H1 (cell line): Measurements from ENCODE around the gene KRT78. TPM values are rescaled to one million over a fixed set of nuclear protein-coding genes. Genes with fewer than 3 reads are reported as not detected.
A peak's percentile ranks its signal among the peaks of the same experiment; 100 is the strongest.

Experiments used
- CTCF ChIA-PET: fragments of 300-600 bp; sonication (Branson Sonifier 250); formaldehyde crosslinking; loops from one replicate; lab custom pipeline; 2021; ENCODE audit not compliant: partially characterized antibody; lab: Charles Lee
- POLR2A ChIA-PET: fragments of 300-600 bp; sonication (Branson Sonifier 250); formaldehyde crosslinking; loops from one replicate; lab custom pipeline; 2021; ENCODE audit warnings: inconsistent platforms; ENCODE audit not compliant: partially characterized antibody; lab: Charles Lee
- DNase-seq, 2 experiments: peaks; one replicate each; pipeline versions ENCODE4 v3.0.0 to v3.0.0-alpha.2; 2010 to 2022; ENCODE audit warnings: low spot score in 2 of 2, low read depth in 1 of 2, mixed read lengths in 1 of 2
- FAIRE-seq: peaks from 2 replicates; lab custom pipeline; 2011; peaks lifted over from hg19 to GRCh38; lab: Jason Lieb, UNC
- H2AFZ ChIP-seq: 2 replicates; pipeline ENCODE4 v1.8.1; 2012; ENCODE audit warnings: low read length, inconsistent platforms
- H2AK5ac ChIP-seq: 2 replicates; pipeline ENCODE4 v1.6.1; 2013; ENCODE audit warnings: low read depth, low read length
- H2BK120ac ChIP-seq: replicated peaks from 2 replicates; pipeline ENCODE3; 2013; ENCODE audit warnings: low read depth, low read length, inconsistent platforms
- H2BK12ac ChIP-seq: 2 replicates; pipeline ENCODE4 v1.6.1; 2013; ENCODE audit warnings: low read depth, low read length
- H2BK15ac ChIP-seq: 2 replicates; pipeline ENCODE4 v1.6.1; 2013; ENCODE audit warnings: low read length
- H2BK20ac ChIP-seq: 2 replicates; pipeline ENCODE4 v1.6.1; 2013; ENCODE audit warnings: low read length
- H2BK5ac ChIP-seq: 2 replicates; pipeline ENCODE4 v1.6.1; 2013; ENCODE audit warnings: low read depth, low read length
- H3K14ac ChIP-seq: 2 replicates; pipeline ENCODE4 v1.6.1; 2013; ENCODE audit warnings: inconsistent platforms; ENCODE audit not compliant: insufficient read length
- H3K18ac ChIP-seq: 2 replicates; pipeline ENCODE4 v1.6.1; 2013; ENCODE audit warnings: low read length; ENCODE audit errors: extremely low read depth
- H3K23ac ChIP-seq: 2 replicates; pipeline ENCODE4 v1.6.1; 2013; ENCODE audit warnings: inconsistent platforms; ENCODE audit not compliant: insufficient read length
- H3K23me2 ChIP-seq: 2 replicates; pipeline ENCODE4 v1.6.1; 2013; ENCODE audit warnings: low read depth, low read length
- H3K27ac ChIP-seq: 2 replicates; pipeline ENCODE4 v1.6.1; 2011; ENCODE audit warnings: low read depth, low read length, inconsistent platforms
- H3K27me3 ChIP-seq, 4 experiments: replicated peaks in 1 of 4; 1 replicate in 1 of 4; 2 replicates in 3 of 4; pipeline versions ENCODE4 v1.6.1 to v1.8.1; 2011 to 2013; ENCODE audit warnings: low read length in 3 of 4, mild to moderate bottlenecking in 3 of 4, inconsistent platforms in 2 of 4, mixed read lengths in 2 of 4, moderate library complexity in 1 of 4; ENCODE audit not compliant: control insufficient read depth in 3 of 4, insufficient read depth in 3 of 4; ENCODE audit errors: extremely low read depth in 1 of 4
- H3K36me3 ChIP-seq, 4 experiments: 2 replicates each; pipeline versions ENCODE4 v1.6.1 to v1.8.1; 2011 to 2013; ENCODE audit warnings: mild to moderate bottlenecking in 4 of 4, low read length in 3 of 4, moderate library complexity in 2 of 4, control low read depth in 1 of 4, inconsistent platforms in 1 of 4; ENCODE audit not compliant: insufficient read depth in 4 of 4, control insufficient read depth in 2 of 4
- H3K4ac ChIP-seq: replicated peaks from 2 replicates; pipeline ENCODE3; 2013; ENCODE audit warnings: low read length, low read depth, mixed read lengths, inconsistent platforms; ENCODE audit not compliant: insufficient read length
- H3K4me1 ChIP-seq, 4 experiments: replicated peaks in 1 of 4; 1 replicate in 1 of 4; 2 replicates in 3 of 4; pipeline versions ENCODE4 v1.6.1 to v1.8.1; 2011 to 2013; ENCODE audit warnings: low read length in 3 of 4, inconsistent platforms in 2 of 4, mixed read lengths in 1 of 4; ENCODE audit not compliant: insufficient read depth in 4 of 4, control insufficient read depth in 3 of 4
- H3K4me2 ChIP-seq, 2 experiments: 2 replicates each; pipeline versions ENCODE4 v1.6.1 to v1.8.1; 2011 to 2013; ENCODE audit warnings: low read depth in 2 of 2, low read length in 2 of 2, control low read depth in 1 of 2, inconsistent platforms in 1 of 2, mild to moderate bottlenecking in 1 of 2; ENCODE audit not compliant: insufficient read depth in 1 of 2
- H3K4me3 ChIP-seq, 4 experiments: fragments of 200-600, 300-600 bp in 1 of 4; sonication (generic), shearing (Covaris generic), sonication (Bioruptor Twin) in 1 of 4; 2 replicates each; pipeline versions ENCODE4 v1.5.1 to v1.8.1; 2011 to 2016; ENCODE audit warnings: low read length in 4 of 4, low read depth in 3 of 4, control low read depth in 2 of 4, inconsistent platforms in 2 of 4, mild to moderate bottlenecking in 2 of 4, mixed read lengths in 1 of 4, moderate library complexity in 1 of 4; ENCODE audit not compliant: insufficient read depth in 2 of 4; ENCODE audit errors: extremely low read depth in 1 of 4
- H3K56ac ChIP-seq: replicated peaks from 2 replicates; pipeline ENCODE3; 2013; ENCODE audit warnings: low read depth, mild to moderate bottlenecking, mixed read lengths, low read length, inconsistent platforms; ENCODE audit not compliant: insufficient read length
- H3K79me1 ChIP-seq: 2 replicates; pipeline ENCODE4 v1.6.1; 2013; ENCODE audit warnings: low read depth, low read length, control low read depth
- H3K79me2 ChIP-seq, 2 experiments: 2 replicates each; pipeline versions ENCODE4 v1.6.1 to v1.8.1; 2012 to 2013; ENCODE audit warnings: low read length in 2 of 2, mild to moderate bottlenecking in 2 of 2, inconsistent platforms in 1 of 2; ENCODE audit not compliant: insufficient read depth in 2 of 2, control insufficient read depth in 1 of 2
- H3K9ac ChIP-seq, 4 experiments: replicated peaks in 1 of 4; 1 replicate in 1 of 4; 2 replicates in 3 of 4; pipeline versions ENCODE4 v1.6.1 to v1.8.1; 2011 to 2013; ENCODE audit warnings: low read depth in 3 of 4, low read length in 3 of 4, control low read depth in 2 of 4, mild to moderate bottlenecking in 2 of 4, moderate library complexity in 2 of 4, inconsistent platforms in 1 of 4; ENCODE audit errors: extremely low read depth in 1 of 4
- H3K9me3 ChIP-seq, 2 experiments: 2 replicates each; pipeline versions ENCODE4 v1.6.1 to v1.8.1; 2012 to 2013; ENCODE audit warnings: mild to moderate bottlenecking in 2 of 2, moderate library complexity in 2 of 2, control low read depth in 1 of 2, inconsistent platforms in 1 of 2, low read depth in 1 of 2, low read length in 1 of 2, mixed read lengths in 1 of 2; ENCODE audit not compliant: insufficient read depth in 2 of 2
- H4K20me1 ChIP-seq, 2 experiments: replicated peaks in 1 of 2; 2 replicates each; pipeline versions ENCODE3 to v1.8.1; 2011 to 2013; ENCODE audit warnings: inconsistent platforms in 2 of 2, low read length in 2 of 2, mild to moderate bottlenecking in 1 of 2; ENCODE audit not compliant: insufficient read depth in 2 of 2, control insufficient read depth in 1 of 2
- H4K5ac ChIP-seq: 2 replicates; pipeline ENCODE4 v1.6.1; 2013; ENCODE audit warnings: low read length, low read depth, mixed read lengths, inconsistent platforms; ENCODE audit not compliant: insufficient read length
- H4K8ac ChIP-seq: 2 replicates; pipeline ENCODE4 v1.8.0; 2013; ENCODE audit warnings: mild to moderate bottlenecking, moderate library complexity, low read length, inconsistent platforms; ENCODE audit not compliant: insufficient read depth; ENCODE audit errors: extremely low read depth
- H4K91ac ChIP-seq: replicated peaks from 2 replicates; pipeline ENCODE3; 2013; ENCODE audit warnings: low read length, mixed read lengths, inconsistent platforms; ENCODE audit not compliant: insufficient read length
- BACH1 ChIP-seq: IDR thresholded peaks from 2 replicates; pipeline ENCODE4 v1.6.1; 2012; ENCODE audit warnings: low read length, improper control_type of control experiment
- JUND ChIP-seq: IDR thresholded peaks from 2 replicates; pipeline ENCODE4 v1.6.1; 2011; ENCODE audit warnings: mild to moderate bottlenecking, improper control_type of control experiment, low read length
- NANOG ChIP-seq: IDR thresholded peaks from 2 replicates; pipeline ENCODE4 v1.6.1; 2011; ENCODE audit warnings: low read length, low read depth, mild to moderate bottlenecking, inconsistent platforms; ENCODE audit not compliant: insufficient read depth, poor library complexity, severe bottlenecking
- RAD21 ChIP-seq, 2 experiments: IDR thresholded peaks in 1 of 2; conservative IDR thresholded peaks in 1 of 2; 2 replicates each; pipeline ENCODE4 v1.6.1; 2011; ENCODE audit warnings: low read depth in 2 of 2, low read length in 2 of 2, improper control_type of control experiment in 1 of 2, inconsistent platforms in 1 of 2, mild to moderate bottlenecking in 1 of 2, moderate library complexity in 1 of 2
- RFX5 ChIP-seq: IDR thresholded peaks from 2 replicates; pipeline ENCODE4 v1.6.1; 2011; ENCODE audit warnings: low read depth, low read length, improper control_type of control experiment, borderline replicate concordance
- SIRT6 ChIP-seq: IDR thresholded peaks from one replicate; pipeline ENCODE4 v1.7.1; 2012; ENCODE audit warnings: low read length, inconsistent platforms
- YY1 ChIP-seq: IDR thresholded peaks from 2 replicates; pipeline ENCODE4 v1.6.1; 2011; ENCODE audit warnings: low read depth, mild to moderate bottlenecking, low read length
- ZNF274 ChIP-seq: IDR thresholded peaks from 2 replicates; pipeline ENCODE4 v1.7.0; 2012; ENCODE audit warnings: low read length, borderline replicate concordance; ENCODE audit errors: extremely low read depth
- WGBS, 2 experiments: shearing (Covaris generic) in 1 of 2; methylation state at CpG; one replicate each; pipeline versions ENCODE4 v1.1.6 to v1.1.7; 2013 to 2015; ENCODE audit warnings: low lambda C conversion rate in 2 of 2, mixed read lengths in 2 of 2, inconsistent platforms in 1 of 2, low coverage in 1 of 2, missing lambda C conversion rate in 1 of 2; ENCODE audit not compliant: insufficient replicate concordance in 2 of 2, insufficient coverage in 1 of 2, insufficient read length in 1 of 2; ENCODE audit errors: extremely low coverage in 1 of 2, missing lambda C conversion rate in 1 of 2; 5-methylcytosine and 5-hydroxymethylcytosine counted together
- polyA plus RNA-seq, 7 experiments: library from polyadenylated mRNA; depleted of rRNA in 3 of 7; stranded (reverse) in 5 of 7; unstranded in 2 of 7; fragments of >200 nt in 5 of 7; fragments of 200-250 nt in 2 of 7; gene quantifications; 1 replicate in 5 of 7; 2 replicates in 1 of 7; 4 replicates in 1 of 7; pipeline versions ENCODE4 v1.2.1 to v1.2.3, GENCODE V29; 2011 to 2013; ENCODE audit warnings: missing spikeins in 2 of 7, mixed read lengths in 2 of 7
- total RNA-seq: library from RNA; stranded (reverse); fragmentation: NEBNext Ultra II Directional; extraction: Animal tissue kit (Norgen Biotek cat#: 25700); gene quantifications from 2 replicates; pipeline ENCODE4 v1.2.1, GENCODE V29; 2021
- TF ChIP-seq, protein P1 (sequence below): IDR thresholded peaks from 2 replicates; pipeline ENCODE4 v1.6.1; 2011; ENCODE audit warnings: low read length, improper control_type of control experiment

The KRT78 gene
- total and polyA plus RNA-seq, 2 of the 8 experiments (the other 6 are each of a cell fraction or from before 2014, with no cell fraction given), result not detected

DNA sequence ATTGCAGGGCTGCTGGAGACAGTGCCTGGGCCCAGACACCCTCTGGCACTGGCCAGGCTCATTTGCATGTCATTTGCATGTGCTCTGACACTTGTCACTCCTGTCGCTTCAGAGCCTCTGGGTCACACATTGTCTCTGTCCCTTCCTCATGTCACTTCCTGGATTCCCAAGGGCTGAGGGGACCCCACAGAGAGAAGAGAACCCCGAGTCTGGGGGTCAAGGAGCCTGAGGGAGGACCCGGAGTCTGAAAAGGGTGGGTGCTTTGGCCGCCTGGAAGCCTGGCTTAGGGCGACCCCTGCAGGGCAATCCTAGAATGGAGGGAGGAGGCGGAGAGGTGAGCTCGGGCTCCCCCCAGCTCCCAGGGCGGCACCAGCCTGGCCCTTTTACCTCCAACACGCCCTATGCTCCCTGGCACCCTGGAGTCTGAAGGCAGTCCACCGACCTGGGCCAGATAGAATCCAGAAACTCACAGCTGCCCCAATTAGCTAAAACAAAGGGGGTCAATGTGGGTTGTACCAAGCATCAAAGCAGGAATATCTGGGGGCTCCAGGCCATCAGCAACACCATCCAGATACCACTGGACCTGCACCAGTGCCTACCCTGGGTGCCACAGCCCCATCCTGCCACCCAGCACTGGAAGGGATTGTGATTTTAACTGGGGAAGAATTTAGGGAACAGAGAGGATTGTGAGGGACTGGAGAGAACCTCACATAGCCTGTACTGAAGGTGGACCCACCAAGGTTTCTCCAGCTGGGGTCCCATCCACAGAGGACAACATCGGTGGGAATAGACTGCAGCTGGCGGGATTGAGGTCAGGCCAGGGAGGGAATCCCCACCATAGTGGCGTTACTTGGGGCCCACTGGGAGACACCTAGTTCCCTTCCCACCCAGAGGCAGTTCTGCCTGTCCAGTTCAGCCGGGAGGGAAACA lies 21.8 kb upstream of the KRT78 start:
- Histone ChIP-seq H3K27ac (no peak overlapping the region), H3K18ac (no peak overlapping the region), H3K9ac (no peak overlapping the region), H3K23ac (no peak overlapping the region), H2BK12ac (no peak overlapping the region), H3K4me2 (no peak overlapping the region), H3K27me3 (peaks cover 0 to 22% (median 12%) of the 10 kb centered on the region in 4 experiments; a peak in 5 of 7 replicates), H3K9me3 (no peaks in the 10 kb centered on the region), H4K91ac (no peak overlapping the region), H4K20me1 (peaks cover 0 to 1% of the 10 kb centered on the region in 2 experiments), H2BK15ac (no peak overlapping the region; the same call in 1 of the 2 replicates), H3K14ac (no peak overlapping the region), H4K5ac (no peak overlapping the region), H3K4me3 (no peak overlapping the region), H2BK20ac (no peak overlapping the region), H3K4me1 (no peaks in the 10 kb centered on the region; a peak in 4 of 7 replicates), H3K36me3 (no peaks in the 10 kb centered on the region), H3K79me1 (no peaks in the 10 kb centered on the region), H3K4ac (no peak overlapping the region), H3K56ac (no peak overlapping the region), H4K8ac (no peak overlapping the region), H3K23me2 (peaks cover 5% of the 10 kb centered on the region; the same call in 1 of the 2 replicates), H2BK5ac (no peak overlapping the region), H3K79me2 (no peaks in the 10 kb centered on the region), H2AK5ac (no peak overlapping the region), H2BK120ac (no peak overlapping the region), H2AFZ (no peak overlapping the region)
- WGBS, 2 experiments, result 36% methylated on average over 14 of the region's 14 CpGs; no CpG with 5 or more reads in 1 of the 2 experiments
- POLR2A ChIA-PET, result no interaction called here
- DNase-seq, result peak in 1 of 2 experiments; percentile 98
- FAIRE-seq, result no peak
- CTCF ChIA-PET, result interaction anchor here (0.6 to 22.2 kb wide), 76 partner anchors 9 to 731 kb away, joined by 3 to 502 read pairs (median 4); partner anchors contain the start of genes KRT3 and KRT73
- TF ChIP-seq NANOG (no peak), YY1 (0 out of 2 replicates have a peak, but pooled peaks have one; percentile 18), SIRT6 (no peak), RAD21 (IDR thresholded peaks at IDR 0.05 in 1 of 2, conservative IDR thresholded peaks at IDR 0.05 in 1 of 2; ENCODE audit: low read depth in 2 of 2, low read length in 2 of 2) (peak; percentile 96 to 98), RFX5 (no peak), ZNF274 (no peak), JUND (0 out of 2 replicates have a peak, but pooled peaks have one; percentile 50), BACH1 (no peak)
- TF ChIP-seq, protein P1, sequence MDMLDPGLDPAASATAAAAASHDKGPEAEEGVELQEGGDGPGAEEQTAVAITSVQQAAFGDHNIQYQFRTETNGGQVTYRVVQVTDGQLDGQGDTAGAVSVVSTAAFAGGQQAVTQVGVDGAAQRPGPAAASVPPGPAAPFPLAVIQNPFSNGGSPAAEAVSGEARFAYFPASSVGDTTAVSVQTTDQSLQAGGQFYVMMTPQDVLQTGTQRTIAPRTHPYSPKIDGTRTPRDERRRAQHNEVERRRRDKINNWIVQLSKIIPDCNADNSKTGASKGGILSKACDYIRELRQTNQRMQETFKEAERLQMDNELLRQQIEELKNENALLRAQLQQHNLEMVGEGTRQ, result no peak
